OCI-LY7 (cell line): ENCODE results near the gene FRMPD1.

Experiments
- CTCF ChIP-seq: fragments of 200-600 bp; sonication (generic); conservative IDR thresholded peaks from 2 replicates; pipeline ENCODE4 v1.5.1; 2014; ENCODE audit warnings: mild to moderate bottlenecking, antibody characterized with exemption, low read length, moderate library complexity, mixed read lengths
- EZH2phosphoT487 ChIP-seq: fragments of 200-600 bp; sonication (generic); IDR thresholded peaks from 2 replicates; pipeline ENCODE4 v1.6.1; 2018; ENCODE audit warnings: low read depth, borderline replicate concordance, mild to moderate bottlenecking, mixed run types, antibody characterized with exemption, low read length, moderate library complexity, mixed read lengths

DNA sequence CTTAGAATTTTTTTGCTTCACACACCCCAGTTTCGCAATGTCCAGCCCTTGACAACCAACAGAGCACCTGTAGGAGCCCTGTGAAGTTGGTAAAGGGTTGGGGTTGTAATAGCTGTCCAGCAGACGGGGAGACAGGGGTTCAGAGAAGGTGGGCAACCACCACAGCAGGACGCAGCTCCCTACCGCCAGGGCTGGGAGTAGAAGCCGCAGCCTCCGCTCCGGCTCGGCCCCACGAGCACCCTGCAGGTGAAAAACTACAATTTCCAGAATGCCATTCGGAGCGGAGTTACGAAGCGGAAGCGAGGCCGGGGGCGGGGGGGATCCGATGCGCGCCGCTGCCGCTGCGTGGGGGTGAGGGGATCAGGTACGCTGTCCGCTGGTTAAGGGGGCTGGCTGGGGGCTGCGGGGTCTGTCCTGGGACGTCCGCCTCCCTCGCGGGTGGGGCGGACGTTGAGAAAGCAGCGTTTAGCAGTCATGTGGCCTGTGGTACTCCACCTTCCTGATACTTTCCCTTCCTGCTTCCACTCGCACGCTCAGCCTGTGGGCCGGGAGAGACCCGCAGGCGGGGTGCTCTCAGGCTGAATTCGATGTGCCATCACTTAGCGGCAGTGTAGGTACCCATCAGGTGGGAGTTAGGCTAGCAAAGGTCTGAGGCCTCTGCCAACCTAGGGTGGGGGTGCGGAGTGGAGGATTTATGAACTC lies 102.9 kb downstream of the FRMPD1 start, which contains the start of gene TRMT10B:
- TF ChIP-seq CTCF (no peak), EZH2phosphoT487 (no peak)
